Measurements from ENCODE around the gene SERINC5. TPM values are rescaled to one million over a fixed set of nuclear protein-coding genes. Genes with fewer than 3 reads are reported as not detected.

The SERINC5 gene
- total RNA-seq, 1 donor from 2014 or later, result 44.8 TPM

GRCh38 chr5:80076131-80077050 lies 179.5 kb downstream of the SERINC5 start:
- no peak for FAIRE-seq
- DNase-seq (ENCODE audit: low spot score in 2 of 2), result no peak

- FAIRE-seq, result no peak
- no peak for DNase-seq (ENCODE audit: low spot score in 2 of 2)
These were observed 183.5 kb downstream of the SERINC5 start for GRCh38 chr5:80072103-80073073.

- FAIRE-seq (no peak), DNase-seq (ENCODE audit: low spot score in 2 of 2) (no peak)
These were observed 184.3 kb downstream of the SERINC5 start for GRCh38 chr5:80071510-80072021.

GRCh38 chr5:80070338-80071056 lies 185.4 kb downstream of the SERINC5 start:
- DNase-seq (ENCODE audit: low spot score in 2 of 2), result no peak
- no peak for FAIRE-seq

DNA sequence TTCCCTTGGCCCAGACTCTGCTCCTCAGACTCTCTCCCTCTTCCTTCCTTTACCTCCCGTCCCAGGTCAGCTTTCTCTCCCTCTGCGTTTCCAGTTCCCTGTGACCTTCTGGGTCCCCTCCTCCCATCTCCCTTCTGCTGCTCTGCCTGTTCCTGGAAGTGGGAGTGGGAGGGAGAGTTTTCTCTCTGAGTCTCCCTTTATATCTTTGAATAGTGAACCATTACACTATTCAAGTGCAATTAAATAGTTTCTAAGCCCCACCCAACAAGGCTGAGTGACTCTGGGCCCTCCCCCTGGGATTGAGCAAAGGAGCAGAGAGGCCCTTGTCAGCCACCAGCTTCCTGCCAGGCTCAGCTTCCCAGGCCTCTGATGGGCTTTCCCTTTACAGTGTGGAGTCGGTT lies 185.9 kb downstream of the SERINC5 start:
- FAIRE-seq (no peak), DNase-seq (ENCODE audit: low spot score in 2 of 2) (no peak)

DNA sequence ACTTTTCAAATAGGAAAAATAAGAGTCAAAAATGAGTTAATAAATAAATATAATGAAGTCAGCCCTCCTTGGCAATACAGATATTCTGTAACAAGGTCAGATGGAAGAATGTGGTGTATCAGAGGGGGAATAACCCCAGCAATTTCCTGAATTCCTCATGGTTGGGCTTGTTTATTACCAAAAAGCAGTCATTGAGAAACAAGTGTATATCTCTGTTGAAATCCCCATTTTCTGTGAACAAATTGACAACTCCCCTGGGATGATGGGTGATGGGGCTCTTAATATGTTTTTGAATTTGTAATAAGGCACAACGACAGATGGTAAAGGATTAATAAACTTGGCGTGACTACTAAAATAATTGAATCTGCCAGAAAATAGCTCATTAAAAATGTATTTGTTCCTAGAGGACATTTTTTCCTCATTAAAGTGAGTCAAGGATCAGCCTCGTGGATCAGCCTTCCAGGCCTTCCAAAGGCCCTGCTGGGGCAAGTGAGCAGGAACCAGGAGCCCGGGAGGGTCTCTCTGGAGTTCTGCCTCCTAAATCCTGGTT lies 186.5 kb downstream of the SERINC5 start:
- FAIRE-seq (no peak), DNase-seq (ENCODE audit: low spot score in 2 of 2) (no peak)

- no peak for DNase-seq (ENCODE audit: low spot score in 2 of 2)
- FAIRE-seq, result no peak
These were observed 187.1 kb downstream of the SERINC5 start for GRCh38 chr5:80068775-80069174.

GRCh38 chr5:80068246-80068636 lies 187.6 kb downstream of the SERINC5 start:
- FAIRE-seq, result no peak
- no peak for DNase-seq (ENCODE audit: low spot score in 2 of 2)

- DNase-seq (ENCODE audit: low spot score in 2 of 2) (no peak), FAIRE-seq (no peak)
These were observed 188.2 kb downstream of the SERINC5 start for GRCh38 chr5:80067531-80068245.

GRCh38 chr5:80067016-80067415 lies 188.8 kb downstream of the SERINC5 start:
- DNase-seq (ENCODE audit: low spot score in 2 of 2) (no peak), FAIRE-seq (no peak)

GRCh38 chr5:80064124-80064523 lies 191.7 kb downstream of the SERINC5 start:
- FAIRE-seq (no peak), DNase-seq (ENCODE audit: low spot score in 2 of 2) (no peak)

Other genes with a start within 250 kb of the SERINC5 start
- gene THBS4, start 220.7 kb downstream of the SERINC5 start, total RNA-seq, result 2.0 TPM
- gene SPZ1, start 64.0 kb upstream of the SERINC5 start, total RNA-seq, result not detected
- gene ZFYVE16, start 152.0 kb upstream of the SERINC5 start, total RNA-seq, result 36.3 TPM
- 38.3 TPM for gene FAM151B, start 232.1 kb upstream of the SERINC5 start, total RNA-seq

Measured in frontal cortex (tissue), 4 donors.